Endothelial cell (in vitro differentiated cells): Measurements from ENCODE around the gene SIRPB2. TPM values are rescaled to one million over a fixed set of nuclear protein-coding genes. Genes with fewer than 3 reads are reported as not detected.

Source experiments
- DNase-seq: peaks from one replicate; pipeline ENCODE4 v3.0.0; 2021; ENCODE audit warnings: low spot score
- H3K27ac Mint-ChIP-seq: one replicate; pipeline ENCODE4 v1.8.0; 2021; ENCODE audit warnings: mixed read lengths, inconsistent platforms; ENCODE audit not compliant: unreplicated experiment
- H3K27me3 Mint-ChIP-seq: one replicate; pipeline ENCODE4 v1.8.0; 2021; ENCODE audit warnings: mild to moderate bottlenecking, moderate library complexity, mixed read lengths, inconsistent platforms; ENCODE audit not compliant: unreplicated experiment
- H3K36me3 Mint-ChIP-seq: one replicate; pipeline ENCODE4 v1.8.0; 2021; ENCODE audit warnings: mild to moderate bottlenecking, low read depth, mixed read lengths, inconsistent platforms; ENCODE audit not compliant: unreplicated experiment
- H3K4me1 Mint-ChIP-seq: one replicate; pipeline ENCODE4 v1.8.0; 2021; ENCODE audit warnings: mild to moderate bottlenecking, mixed read lengths, inconsistent platforms; ENCODE audit not compliant: unreplicated experiment
- H3K4me3 Mint-ChIP-seq: one replicate; pipeline ENCODE4 v1.8.0; 2021; ENCODE audit warnings: mild to moderate bottlenecking, mixed read lengths, inconsistent platforms; ENCODE audit not compliant: unreplicated experiment
- H3K9me3 Mint-ChIP-seq: one replicate; pipeline ENCODE4 v1.8.0; 2021; ENCODE audit warnings: mixed read lengths, inconsistent platforms; ENCODE audit not compliant: unreplicated experiment
- total RNA-seq: library from RNA; stranded (reverse); fragmentation: NEBNext Ultra II Directional; extraction: Animal tissue kit (Norgen Biotek cat#: 25700); gene quantifications from one replicate; pipeline ENCODE4 v1.2.1, GENCODE V29; 2021; ENCODE audit not compliant: unreplicated experiment
- TF ChIP-seq, protein P1 (sequence below): fragments of 200-600 bp; sonication (generic); IDR thresholded peaks from one replicate; pipeline ENCODE4 v1.5.0; 2021; ENCODE audit warnings: antibody characterized with exemption; ENCODE audit not compliant: unreplicated experiment

The SIRPB2 gene
- total RNA-seq, 1 donor from 2014 or later = 41.5 TPM

DNA sequence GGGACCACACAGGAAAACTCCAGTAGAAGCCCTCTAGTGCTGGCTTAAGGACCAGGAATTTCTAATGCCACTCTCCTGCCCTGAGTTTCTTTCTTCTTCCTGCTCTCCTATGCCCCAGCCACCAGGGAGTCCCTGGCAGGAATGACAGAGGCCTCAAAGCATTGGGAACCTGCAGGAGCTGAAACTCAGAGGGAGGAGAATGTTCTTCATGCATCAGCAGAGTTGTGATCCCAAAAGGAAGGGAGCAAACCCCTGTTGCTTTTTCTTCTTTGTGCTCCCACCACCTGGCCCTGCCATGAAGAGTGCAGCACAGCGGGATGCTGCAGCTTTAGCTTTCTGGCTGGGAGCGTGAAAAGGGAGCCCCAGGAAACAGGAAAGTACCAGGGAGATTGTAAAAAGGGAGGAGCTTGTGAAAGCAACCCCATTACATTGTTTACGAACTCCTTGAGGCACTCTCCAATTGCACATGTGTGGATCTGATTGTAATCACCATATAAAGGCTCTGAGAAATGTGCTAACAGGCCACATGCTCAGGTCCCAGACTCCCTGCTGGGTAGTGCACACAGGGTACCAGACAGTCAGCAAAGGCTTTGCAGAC, 63.7 kb downstream of the SIRPB2 start:
- H3K4me1 Mint-ChIP-seq = peaks cover 32% of the 10 kb centered on the region
- no peak overlapping the region for H3K27ac Mint-ChIP-seq

DNA sequence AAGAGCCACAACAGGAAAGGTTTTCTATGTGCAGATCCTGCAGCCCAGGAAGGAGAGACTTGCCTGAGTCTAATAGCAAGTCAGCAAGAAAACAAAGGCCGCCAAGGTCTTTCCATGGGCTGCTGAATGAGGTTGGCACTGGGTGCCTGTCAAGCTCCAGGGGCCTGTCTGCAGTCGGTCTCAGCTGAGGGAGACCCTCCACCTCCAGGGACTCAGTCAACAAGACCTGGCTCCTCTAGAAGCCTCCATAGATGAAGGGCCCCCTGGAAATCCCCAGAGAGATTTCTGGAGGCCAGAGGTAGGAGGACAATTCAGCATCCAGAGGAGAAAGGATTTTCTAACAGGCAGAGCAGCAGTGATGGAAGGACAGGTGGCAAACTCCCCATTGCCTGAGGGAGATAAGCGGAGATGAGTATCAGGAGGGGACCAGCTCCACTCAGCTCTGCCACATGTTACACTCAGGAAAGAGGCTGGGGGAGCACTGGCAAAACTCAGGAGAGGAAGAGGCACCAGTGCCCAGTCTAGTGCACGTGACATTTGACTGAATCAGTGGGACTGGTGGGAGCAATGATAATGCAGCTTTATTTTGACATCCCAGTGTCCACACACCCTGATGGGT, 64.9 kb downstream of the SIRPB2 start:
- no peak overlapping the region for H3K27ac Mint-ChIP-seq
- peaks cover 4% of the 10 kb centered on the region for H3K27me3 Mint-ChIP-seq
- peaks cover 32% of the 10 kb centered on the region for H3K4me1 Mint-ChIP-seq
- DNase-seq = no peak
- TF ChIP-seq, protein P1, sequence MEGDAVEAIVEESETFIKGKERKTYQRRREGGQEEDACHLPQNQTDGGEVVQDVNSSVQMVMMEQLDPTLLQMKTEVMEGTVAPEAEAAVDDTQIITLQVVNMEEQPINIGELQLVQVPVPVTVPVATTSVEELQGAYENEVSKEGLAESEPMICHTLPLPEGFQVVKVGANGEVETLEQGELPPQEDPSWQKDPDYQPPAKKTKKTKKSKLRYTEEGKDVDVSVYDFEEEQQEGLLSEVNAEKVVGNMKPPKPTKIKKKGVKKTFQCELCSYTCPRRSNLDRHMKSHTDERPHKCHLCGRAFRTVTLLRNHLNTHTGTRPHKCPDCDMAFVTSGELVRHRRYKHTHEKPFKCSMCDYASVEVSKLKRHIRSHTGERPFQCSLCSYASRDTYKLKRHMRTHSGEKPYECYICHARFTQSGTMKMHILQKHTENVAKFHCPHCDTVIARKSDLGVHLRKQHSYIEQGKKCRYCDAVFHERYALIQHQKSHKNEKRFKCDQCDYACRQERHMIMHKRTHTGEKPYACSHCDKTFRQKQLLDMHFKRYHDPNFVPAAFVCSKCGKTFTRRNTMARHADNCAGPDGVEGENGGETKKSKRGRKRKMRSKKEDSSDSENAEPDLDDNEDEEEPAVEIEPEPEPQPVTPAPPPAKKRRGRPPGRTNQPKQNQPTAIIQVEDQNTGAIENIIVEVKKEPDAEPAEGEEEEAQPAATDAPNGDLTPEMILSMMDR = no peak
- H3K9me3 Mint-ChIP-seq = no peaks in the 10 kb centered on the region
- peaks cover 4% of the 10 kb centered on the region for H3K36me3 Mint-ChIP-seq
- H3K4me3 Mint-ChIP-seq = no peak overlapping the region

More for the DNA sequence above, 63.7 kb downstream of the SIRPB2 start:
- TF ChIP-seq, protein P1 = no peak
- no peak overlapping the region for H3K4me3 Mint-ChIP-seq
- no peaks in the 10 kb centered on the region for H3K36me3 Mint-ChIP-seq
- no peaks in the 10 kb centered on the region for H3K9me3 Mint-ChIP-seq
- DNase-seq = no peak
- no peaks in the 10 kb centered on the region for H3K27me3 Mint-ChIP-seq

Other genes with a start within 250 kb of the SIRPB2 start
- gene SNPH, start 225.1 kb downstream of the SIRPB2 start, total RNA-seq = 8.4 TPM
- 10.1 TPM for gene SDCBP2, start 162.3 kb downstream of the SIRPB2 start, total RNA-seq
- gene FKBP1A, start 98.4 kb downstream of the SIRPB2 start, total RNA-seq = 952 TPM
- gene NSFL1C, start 24.6 kb downstream of the SIRPB2 start, total RNA-seq = 104 TPM
- not detected for gene SIRPD, start 66.3 kb upstream of the SIRPB2 start, total RNA-seq
- not detected for gene SIRPB1, start 128.6 kb upstream of the SIRPB2 start, total RNA-seq
- gene SIRPG, start 166.4 kb upstream of the SIRPB2 start, total RNA-seq = not detected